IPS-20b (cell line): Measurements from ENCODE around the gene TAS1R1.

ENCODE experiments used
- H3K27ac ChIP-seq: one replicate; pipeline ENCODE4 v1.5.1; 2013; ENCODE audit warnings: low read length
- H3K27me3 ChIP-seq: 2 replicates; pipeline ENCODE4 v1.6.1; 2013; ENCODE audit warnings: mild to moderate bottlenecking, low read length, inconsistent platforms; ENCODE audit not compliant: insufficient read depth
- H3K36me3 ChIP-seq: 2 replicates; pipeline ENCODE4 v1.6.1; 2013; ENCODE audit warnings: low read depth, mild to moderate bottlenecking, inconsistent platforms, low read length, moderate library complexity; ENCODE audit not compliant: insufficient read depth
- H3K4me1 ChIP-seq: 2 replicates; pipeline ENCODE4 v1.6.1; 2013; ENCODE audit warnings: mild to moderate bottlenecking, control low read depth, inconsistent platforms, low read length, moderate library complexity; ENCODE audit not compliant: insufficient read depth
- H3K4me3 ChIP-seq: 2 replicates; pipeline ENCODE4 v1.5.1; 2013; ENCODE audit warnings: mild to moderate bottlenecking, low read length, inconsistent platforms
- H3K9ac ChIP-seq: 2 replicates; pipeline ENCODE4 v1.6.1; 2013; ENCODE audit warnings: low read depth, mild to moderate bottlenecking, inconsistent platforms, low read length, moderate library complexity
- H3K9me3 ChIP-seq: 2 replicates; pipeline ENCODE4 v1.6.1; 2013; ENCODE audit warnings: mild to moderate bottlenecking, low read depth, low read length, inconsistent platforms; ENCODE audit not compliant: insufficient read depth

TAS1R1 gene

GRCh38 chr1:6554907-6555778, at the start of gene TAS1R1:
Gene TAS1R1 (plus strand): TSS chr1:6555307. CDS start chr1:6555374, 67 bp downstream.
- H3K4me3 ChIP-seq, result peak within 1 kb of the TSS; percentile 91
- no peak within 1 kb of the TSS for H3K27ac ChIP-seq
- no peaks in the 10 kb centered on the region for H3K9me3 ChIP-seq
- no peaks in the 10 kb centered on the region for H3K27me3 ChIP-seq
- peak within 1 kb of the TSS; percentile 92 for H3K9ac ChIP-seq
- H3K36me3 ChIP-seq, result peaks cover 4% of the 10 kb centered on the region
- peaks cover 8% of the 10 kb centered on the region; the same call in 1 of the 2 replicates for H3K4me1 ChIP-seq

- no peak overlapping the region for H3K4me3 ChIP-seq
- no peak overlapping the region for H3K27ac ChIP-seq
- no peaks in the 10 kb centered on the region for H3K4me1 ChIP-seq
- no peaks in the 10 kb centered on the region for H3K36me3 ChIP-seq
- H3K9ac ChIP-seq, result no peak overlapping the region
- H3K27me3 ChIP-seq, result no peaks in the 10 kb centered on the region
- no peaks in the 10 kb centered on the region for H3K9me3 ChIP-seq
These were observed 49.5 kb upstream of the TAS1R1 start for GRCh38 chr1:6505367-6506209.

DNA sequence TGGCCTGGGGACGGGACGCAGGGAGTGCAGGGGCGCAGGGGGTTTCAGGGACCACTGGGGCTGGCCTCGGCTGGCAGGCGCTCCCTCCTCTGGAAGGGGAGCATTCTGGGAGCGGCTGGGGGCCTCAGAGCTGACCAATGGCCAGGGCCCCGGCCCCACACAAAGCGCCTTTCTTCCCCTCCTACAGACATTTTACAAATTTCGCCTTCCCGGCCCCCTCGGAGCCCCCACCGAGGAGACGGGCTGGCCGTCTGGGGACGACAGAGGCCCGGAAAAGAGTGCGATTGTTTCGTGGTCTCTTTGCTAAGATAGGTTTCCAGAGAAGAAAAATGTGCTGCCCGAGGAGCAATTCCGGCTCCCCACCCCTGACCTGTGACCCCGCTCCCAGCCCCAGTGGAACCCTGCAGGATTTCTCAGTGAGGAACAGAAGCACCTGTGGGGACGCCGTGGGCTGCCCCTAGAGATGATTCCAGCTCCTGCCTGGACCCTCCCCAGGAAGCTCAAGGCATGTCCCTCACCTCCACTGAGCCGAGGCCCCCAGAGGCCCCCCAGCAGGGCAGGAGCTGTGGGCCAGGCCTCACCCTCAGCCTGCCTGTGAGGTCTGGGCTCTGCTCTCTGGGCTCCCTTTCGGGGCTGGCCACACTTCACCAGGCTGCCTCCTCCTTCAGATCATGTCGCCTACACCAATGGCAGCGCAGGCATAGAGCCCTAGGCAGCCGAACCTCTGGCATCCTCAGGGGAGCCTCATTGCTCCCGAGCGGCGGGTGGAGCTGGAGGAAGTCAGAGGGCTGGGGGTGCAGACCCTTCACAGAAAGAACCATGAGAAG, 48.7 kb upstream of the TAS1R1 start:
- Histone ChIP-seq H3K9me3 (no peaks in the 10 kb centered on the region), H3K27me3 (no peaks in the 10 kb centered on the region), H3K36me3 (no peaks in the 10 kb centered on the region), H3K4me1 (no peaks in the 10 kb centered on the region), H3K27ac (no peak overlapping the region), H3K4me3 (no peak overlapping the region), H3K9ac (no peak overlapping the region)

DNA sequence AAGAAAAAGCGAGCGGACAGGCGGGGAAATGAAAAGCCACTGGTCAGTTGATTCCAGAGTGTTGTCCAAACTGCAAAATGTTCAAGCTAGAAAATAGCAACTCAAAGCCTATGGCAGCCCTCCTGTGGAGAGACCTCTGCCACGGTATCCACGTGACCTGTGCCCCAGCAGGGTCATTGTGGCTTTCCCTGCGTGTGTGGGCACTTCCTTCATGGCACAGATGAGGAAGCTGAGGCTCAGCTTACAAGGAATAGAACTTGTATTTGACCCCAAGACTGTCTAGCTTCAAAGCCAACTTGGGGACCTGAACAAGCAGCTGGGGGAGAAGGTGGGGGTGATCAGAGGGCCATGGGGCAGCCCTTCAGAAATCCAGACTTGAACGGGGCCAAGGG, 48.1 kb upstream of the TAS1R1 start:
- H3K4me3 ChIP-seq, result no peak overlapping the region
- no peaks in the 10 kb centered on the region for H3K36me3 ChIP-seq
- H3K9ac ChIP-seq, result no peak overlapping the region
- H3K27ac ChIP-seq, result no peak overlapping the region
- no peaks in the 10 kb centered on the region for H3K9me3 ChIP-seq
- H3K4me1 ChIP-seq, result no peaks in the 10 kb centered on the region
- no peaks in the 10 kb centered on the region for H3K27me3 ChIP-seq

GRCh38 chr1:6507461-6507911, 47.6 kb upstream of the TAS1R1 start:
- no peak overlapping the region for H3K27ac ChIP-seq
- H3K27me3 ChIP-seq, result no peaks in the 10 kb centered on the region
- H3K36me3 ChIP-seq, result no peaks in the 10 kb centered on the region
- no peaks in the 10 kb centered on the region for H3K4me1 ChIP-seq
- H3K9me3 ChIP-seq, result no peaks in the 10 kb centered on the region
- H3K9ac ChIP-seq, result no peak overlapping the region
- no peak overlapping the region for H3K4me3 ChIP-seq

- Histone ChIP-seq H3K27me3 (no peaks in the 10 kb centered on the region), H3K27ac (no peak overlapping the region), H3K9ac (no peak overlapping the region), H3K4me1 (no peaks in the 10 kb centered on the region), H3K4me3 (no peak overlapping the region), H3K36me3 (no peaks in the 10 kb centered on the region), H3K9me3 (no peaks in the 10 kb centered on the region)
These were observed 46.8 kb upstream of the TAS1R1 start for GRCh38 chr1:6508154-6508815.

DNA sequence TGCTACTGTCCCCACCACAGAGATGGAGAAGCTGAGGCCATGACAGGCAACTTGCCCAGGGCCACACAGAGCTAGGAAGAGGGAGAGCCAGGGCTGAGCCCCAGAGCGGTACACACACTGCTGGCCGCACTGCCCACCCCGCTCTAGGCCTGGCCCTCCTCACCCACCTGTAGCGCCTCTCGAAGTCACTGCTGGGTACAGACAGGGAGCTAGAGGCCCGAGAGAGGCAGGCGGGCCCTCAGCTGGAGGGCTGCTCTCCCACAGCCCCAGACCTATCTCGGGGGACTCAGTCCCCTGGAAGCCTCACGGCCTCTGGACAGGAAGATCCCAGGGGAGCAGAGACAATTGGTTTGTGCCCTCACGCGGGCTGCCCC, 46.3 kb upstream of the TAS1R1 start:
- no peaks in the 10 kb centered on the region for H3K27me3 ChIP-seq

GRCh38 chr1:6509220-6509918, 45.7 kb upstream of the TAS1R1 start:
- H3K4me3 ChIP-seq, result no peak overlapping the region
- no peaks in the 10 kb centered on the region for H3K36me3 ChIP-seq
- no peaks in the 10 kb centered on the region for H3K27me3 ChIP-seq
- no peak overlapping the region for H3K9ac ChIP-seq
- no peaks in the 10 kb centered on the region for H3K9me3 ChIP-seq
- H3K4me1 ChIP-seq, result no peaks in the 10 kb centered on the region
- no peak overlapping the region for H3K27ac ChIP-seq

More for the DNA sequence above, 46.3 kb upstream of the TAS1R1 start:
- Histone ChIP-seq H3K9me3 (no peaks in the 10 kb centered on the region), H3K4me1 (no peaks in the 10 kb centered on the region), H3K9ac (no peak overlapping the region), H3K36me3 (no peaks in the 10 kb centered on the region), H3K27ac (no peak overlapping the region), H3K4me3 (no peak overlapping the region)

DNA sequence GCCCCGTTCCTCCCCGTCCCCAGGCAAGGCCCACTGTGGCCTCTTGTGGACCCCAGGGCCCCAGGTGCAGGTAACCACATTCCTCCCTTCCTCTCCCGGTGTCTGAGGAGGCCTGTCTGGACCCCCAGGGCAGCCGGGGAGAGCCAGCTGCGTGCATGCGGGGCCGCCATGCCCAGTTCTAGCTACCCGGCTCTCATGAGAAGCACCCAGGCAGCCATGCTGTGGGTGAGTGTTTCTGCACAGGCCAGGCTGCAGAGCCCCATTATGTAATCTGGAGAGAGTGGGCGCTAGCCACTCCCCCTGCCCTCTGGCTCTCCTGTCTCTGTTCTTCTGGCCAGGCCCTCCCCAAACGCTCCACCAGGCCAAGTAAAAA, 45.2 kb upstream of the TAS1R1 start:
- Histone ChIP-seq H3K27ac (no peak overlapping the region), H3K4me3 (no peak overlapping the region), H3K36me3 (no peaks in the 10 kb centered on the region), H3K27me3 (no peaks in the 10 kb centered on the region), H3K9ac (no peak overlapping the region), H3K4me1 (no peaks in the 10 kb centered on the region), H3K9me3 (no peaks in the 10 kb centered on the region)

DNA sequence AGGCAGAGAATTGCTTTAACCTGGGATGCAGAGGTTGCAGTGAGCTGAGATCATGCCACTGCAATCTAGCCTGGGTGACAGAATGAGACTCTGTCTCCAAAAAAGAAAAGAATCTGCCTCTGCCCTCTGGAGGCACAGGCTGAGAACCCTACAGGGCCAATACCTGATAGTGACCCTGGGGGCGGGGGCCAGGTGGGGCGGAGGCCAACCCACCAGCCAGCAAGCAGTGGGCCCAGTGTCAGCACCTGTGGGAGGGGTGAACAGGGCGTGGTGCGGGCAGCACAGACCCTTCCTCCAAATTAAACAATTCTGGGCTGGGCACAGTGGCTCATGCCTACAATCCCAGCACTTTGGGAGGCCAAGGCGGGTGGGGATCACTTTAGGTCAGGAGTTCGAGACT, 44.6 kb upstream of the TAS1R1 start:
- Histone ChIP-seq H3K4me1 (no peaks in the 10 kb centered on the region), H3K9me3 (no peaks in the 10 kb centered on the region), H3K36me3 (no peaks in the 10 kb centered on the region), H3K9ac (no peak overlapping the region), H3K27me3 (no peaks in the 10 kb centered on the region), H3K4me3 (no peak overlapping the region), H3K27ac (no peak overlapping the region)
